ENCODE data around the gene REV1.

The REV1 gene

DNA sequence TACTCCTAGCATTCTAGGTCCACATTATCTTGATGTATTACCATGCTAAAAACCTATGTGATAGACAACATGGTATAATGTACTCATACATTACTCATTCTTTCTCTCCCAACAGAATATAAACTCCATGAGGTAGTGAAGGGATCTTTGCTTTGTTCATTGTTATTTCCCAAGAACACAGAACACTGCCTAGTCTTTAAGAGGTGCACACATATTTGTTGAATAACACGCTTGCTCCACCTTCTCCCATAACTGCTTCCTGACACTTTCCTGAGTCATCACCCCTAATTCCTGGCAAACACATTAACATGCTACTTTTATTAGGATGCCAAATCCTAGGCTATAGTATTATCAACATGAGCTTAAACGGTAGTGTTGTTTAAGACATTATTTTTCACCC is 41.3 kb downstream of the REV1 start:
- no peak for FAIRE-seq
- no peak for DNase-seq (ENCODE audit: insufficient read length, low spot score)
- TF ChIP-seq, protein P1, sequence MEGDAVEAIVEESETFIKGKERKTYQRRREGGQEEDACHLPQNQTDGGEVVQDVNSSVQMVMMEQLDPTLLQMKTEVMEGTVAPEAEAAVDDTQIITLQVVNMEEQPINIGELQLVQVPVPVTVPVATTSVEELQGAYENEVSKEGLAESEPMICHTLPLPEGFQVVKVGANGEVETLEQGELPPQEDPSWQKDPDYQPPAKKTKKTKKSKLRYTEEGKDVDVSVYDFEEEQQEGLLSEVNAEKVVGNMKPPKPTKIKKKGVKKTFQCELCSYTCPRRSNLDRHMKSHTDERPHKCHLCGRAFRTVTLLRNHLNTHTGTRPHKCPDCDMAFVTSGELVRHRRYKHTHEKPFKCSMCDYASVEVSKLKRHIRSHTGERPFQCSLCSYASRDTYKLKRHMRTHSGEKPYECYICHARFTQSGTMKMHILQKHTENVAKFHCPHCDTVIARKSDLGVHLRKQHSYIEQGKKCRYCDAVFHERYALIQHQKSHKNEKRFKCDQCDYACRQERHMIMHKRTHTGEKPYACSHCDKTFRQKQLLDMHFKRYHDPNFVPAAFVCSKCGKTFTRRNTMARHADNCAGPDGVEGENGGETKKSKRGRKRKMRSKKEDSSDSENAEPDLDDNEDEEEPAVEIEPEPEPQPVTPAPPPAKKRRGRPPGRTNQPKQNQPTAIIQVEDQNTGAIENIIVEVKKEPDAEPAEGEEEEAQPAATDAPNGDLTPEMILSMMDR (IDR thresholded peaks at IDR 0.05; ENCODE audit: insufficient read depth, missing control alignments) = no peak

DNA sequence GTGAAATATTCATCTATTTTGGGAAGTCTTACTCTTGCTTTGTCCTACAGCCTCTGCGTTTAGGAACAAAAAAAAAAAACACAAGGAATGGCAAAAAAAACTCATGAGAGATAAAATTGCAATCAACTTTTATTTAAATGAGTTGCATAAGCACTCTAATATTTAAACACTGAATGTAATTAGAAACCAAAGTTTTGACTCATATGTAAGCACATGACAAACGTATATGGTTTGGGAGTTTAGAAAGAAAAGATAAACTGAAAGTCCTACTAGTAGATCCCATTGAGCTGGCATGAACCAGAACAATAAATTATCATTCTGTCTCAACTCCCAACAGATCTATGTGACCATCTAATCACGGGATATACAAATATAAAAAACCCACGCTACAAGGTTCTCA is 44.8 kb downstream of the REV1 start:
- TF ChIP-seq, protein P1 (IDR thresholded peaks at IDR 0.05; ENCODE audit: insufficient read depth, missing control alignments) = no peak
- DNase-seq (ENCODE audit: insufficient read length, low spot score) (no peak), FAIRE-seq (no peak)

DNA sequence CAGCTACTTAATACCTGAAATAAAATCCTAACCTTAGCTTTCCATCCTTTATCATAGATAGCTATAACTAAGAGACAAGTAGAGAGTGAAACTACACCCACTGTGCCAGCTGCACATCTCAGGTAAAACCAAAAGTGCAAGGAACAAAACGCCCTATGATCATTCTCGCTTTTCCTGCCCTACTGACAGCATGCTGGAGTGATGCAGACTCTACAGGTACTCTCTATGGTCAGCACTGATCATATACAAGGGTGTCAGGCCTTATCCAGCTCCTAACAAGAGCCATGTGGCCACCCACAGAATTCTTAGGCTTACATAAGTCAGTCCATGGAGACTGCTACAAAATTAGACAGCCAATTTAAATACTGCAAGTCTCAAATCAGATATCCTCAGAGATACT is 45.6 kb downstream of the REV1 start:
- TF ChIP-seq, protein P1 (IDR thresholded peaks at IDR 0.05; ENCODE audit: insufficient read depth, missing control alignments) = no peak
- DNase-seq (ENCODE audit: insufficient read length, low spot score) (no peak), FAIRE-seq (no peak)

DNA sequence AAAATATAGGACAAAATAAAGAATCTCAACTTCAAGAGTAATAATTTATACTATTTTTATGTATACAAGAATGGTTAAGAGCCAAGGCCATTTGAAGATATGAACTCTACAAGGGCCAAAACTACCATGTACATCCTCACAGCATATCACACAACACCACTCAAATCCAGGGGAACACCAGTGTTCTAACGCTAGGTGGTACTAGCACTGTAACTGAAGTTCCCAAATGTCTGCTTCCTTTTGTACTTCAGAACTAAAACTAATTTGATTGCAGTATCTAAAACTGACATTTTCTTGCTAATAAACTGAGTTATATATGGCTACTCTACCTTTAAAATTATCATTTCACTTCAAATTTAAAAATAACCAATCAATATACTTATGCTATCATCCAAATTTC is 47.0 kb downstream of the REV1 start:
- TF ChIP-seq, protein P1 (IDR thresholded peaks at IDR 0.05; ENCODE audit: insufficient read depth, missing control alignments) = no peak
- DNase-seq (ENCODE audit: insufficient read length, low spot score) = no peak
- no peak for FAIRE-seq

DNA sequence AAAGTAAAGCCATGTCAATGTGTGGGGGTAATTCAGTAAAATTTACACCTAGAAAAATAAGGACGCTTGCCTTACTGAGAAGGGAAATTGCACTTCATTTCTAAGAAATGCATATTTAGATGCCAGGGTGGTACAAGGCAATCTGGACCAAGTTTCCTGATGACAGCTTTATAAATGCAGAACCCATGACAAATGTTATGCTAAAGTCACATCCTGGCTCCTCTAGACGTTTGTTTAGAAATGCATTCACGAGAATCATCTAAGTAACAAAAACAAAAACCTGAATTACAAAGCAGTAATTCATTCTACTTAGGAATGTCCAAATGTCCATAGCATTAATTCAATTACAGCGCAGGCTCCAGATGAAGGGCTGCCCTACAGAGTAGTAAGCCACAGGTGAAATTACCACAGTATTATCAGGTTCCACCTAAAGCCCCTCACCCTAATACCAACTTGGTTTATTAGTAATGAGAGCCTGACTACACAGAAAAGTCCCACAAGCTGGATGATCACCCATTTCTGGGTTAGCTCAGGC is 49.8 kb downstream of the REV1 start:
- no peak for DNase-seq (ENCODE audit: insufficient read length, low spot score)
- FAIRE-seq = no peak
- TF ChIP-seq, protein P1 (IDR thresholded peaks at IDR 0.05; ENCODE audit: insufficient read depth, missing control alignments) = no peak

DNA sequence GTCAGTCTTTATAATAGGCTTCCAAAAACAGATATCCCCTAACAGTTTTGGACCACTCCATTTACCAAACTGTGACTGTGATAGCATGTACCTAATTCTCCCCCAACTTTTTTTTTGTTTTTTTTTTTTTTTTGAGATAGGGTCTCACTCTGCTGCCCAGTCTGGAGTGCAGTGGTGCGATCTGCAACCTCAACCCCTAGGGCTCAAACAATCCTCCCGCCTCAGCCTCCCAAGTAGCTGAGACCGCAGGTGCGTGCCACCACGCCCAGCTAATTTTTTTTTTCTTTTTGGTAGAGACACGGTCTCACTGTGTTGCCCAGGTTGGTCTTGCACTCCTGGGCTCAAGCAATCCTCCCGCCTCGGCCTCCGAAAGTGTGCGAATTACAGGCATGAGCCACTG is 52.9 kb downstream of the REV1 start:
- TF ChIP-seq, protein P1 (IDR thresholded peaks at IDR 0.05; ENCODE audit: insufficient read depth, missing control alignments) = no peak
- FAIRE-seq (no peak), DNase-seq (ENCODE audit: insufficient read length, low spot score) (no peak)

DNA sequence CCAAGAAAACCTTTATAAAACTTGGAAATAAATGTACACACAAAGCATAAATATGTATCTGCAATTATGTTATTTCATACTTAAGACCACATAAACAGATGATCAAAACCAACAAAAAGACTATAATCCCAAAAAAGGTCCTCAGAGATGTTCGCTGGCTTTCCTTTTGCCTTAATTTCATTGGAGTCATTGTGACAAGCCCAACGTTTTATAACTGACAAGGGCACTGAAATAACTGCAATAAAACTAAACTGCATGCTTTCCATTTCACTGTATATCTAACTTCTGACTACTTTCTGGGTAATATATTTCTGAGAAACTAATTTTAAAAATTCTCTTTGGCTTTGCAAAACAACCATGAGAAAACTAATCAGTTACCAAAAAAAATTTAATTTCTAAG is 56.5 kb downstream of the REV1 start:
- no peak for DNase-seq (ENCODE audit: insufficient read length, low spot score)
- TF ChIP-seq, protein P1 (IDR thresholded peaks at IDR 0.05; ENCODE audit: insufficient read depth, missing control alignments) = no peak
- FAIRE-seq = no peak

Measured in D721Med (cell line).